ENCODE results near the gene UQCRFS1. TPM values are rescaled to one million over a fixed set of nuclear protein-coding genes. Genes with fewer than 3 reads are reported as not detected.

The UQCRFS1 gene
- polyA plus RNA-seq, 2 of the 4 experiments (the other 2 are of a cell fraction) = 111 to 148 TPM

GRCh38 chr19:29215322-29215845, 2.4 kb upstream of the UQCRFS1 start:
- ATAC-seq (no peak), FAIRE-seq (no peak), DNase-seq (ENCODE audit: low read depth in 1 of 2, low spot score in 1 of 2) (no peak)
- 55% methylated on average over 7 of the region's 7 CpGs for WGBS (ENCODE audit: missing lambda C conversion rate)
- Histone ChIP-seq H3K9me3 (no peaks in the 10 kb centered on the region), H3K4me2 (no peak overlapping the region), H3K4me3 (no peak overlapping the region), H3K27ac (no peak overlapping the region), H3K4me1 (peaks cover 6% of the 10 kb centered on the region; the same call in 1 of the 3 replicates)
- ChIA-PET POLR2A (no interaction called here), CTCF (interaction anchor here (0.6 to 1.4 kb wide), 3 partner anchors 10 to 964 kb away, joined by 3 read pairs; no protein-coding TSS in a partner anchor)
- TF ChIP-seq HOXB5 (CRISPR knock-in tag; IDR thresholded peaks at IDR 0.05) = no peak
- TF ChIP-seq EP300 (IDR thresholded peaks at IDR 0.05) = no peak
- no peak for TF ChIP-seq NR3C1 (IDR thresholded peaks at IDR 0.05)
- TF ChIP-seq PBX3 (IDR thresholded peaks at IDR 0.05) = no peak
- no peak for TF ChIP-seq RNF2 (IDR thresholded peaks at IDR 0.05; ENCODE audit: borderline replicate concordance, low read depth)
- no peak for TF ChIP-seq BCL3 (IDR thresholded peaks at IDR 0.05)
- TF ChIP-seq PHF8 (IDR thresholded peaks at IDR 0.05; ENCODE audit: borderline replicate concordance, low read depth) = no peak
- no peak for TF ChIP-seq EHF (CRISPR knock-in tag; IDR thresholded peaks at IDR 0.05)
- TF ChIP-seq FOXS1 (CRISPR knock-in tag; IDR thresholded peaks at IDR 0.05) = no peak

GRCh38 chr19:29214411-29214810, 1.5 kb upstream of the UQCRFS1 start:
- WGBS (ENCODE audit: missing lambda C conversion rate) = 11% methylated on average over 2 of the region's 2 CpGs
- DNase-seq (ENCODE audit: low read depth in 1 of 2, low spot score in 1 of 2) (no peak), ATAC-seq (no peak), FAIRE-seq (no peak)
- H3K27ac ChIP-seq = no peak overlapping the region
- no peak overlapping the region for H3K4me3 ChIP-seq
- H3K9me3 ChIP-seq = no peaks in the 10 kb centered on the region
- ChIA-PET POLR2A (no interaction called here), CTCF (interaction anchor here (0.6 to 1.4 kb wide), 4 partner anchors 9 to 315 kb away, joined by 3 read pairs; no protein-coding TSS in a partner anchor)
- TF ChIP-seq PBX3 (IDR thresholded peaks at IDR 0.05) (no peak), RFX5 (IDR thresholded peaks at IDR 0.05) (no peak), MAZ (IDR thresholded peaks at IDR 0.05; ENCODE audit: borderline replicate concordance, low read depth, low read length) (no peak), SREBF2 (IDR thresholded peaks at IDR 0.05) (no peak), KDM5A (IDR thresholded peaks at IDR 0.05) (no peak), CBX8 (IDR thresholded peaks at IDR 0.05) (no peak), ZFP36 (IDR thresholded peaks at IDR 0.05; ENCODE audit: borderline replicate concordance, partially characterized antibody) (no peak), JUNB (IDR thresholded peaks at IDR 0.05) (no peak), BCL3 (IDR thresholded peaks at IDR 0.05) (no peak), MAX (IDR thresholded peaks at IDR 0.05) (no peak), RARB (CRISPR knock-in tag; IDR thresholded peaks at IDR 0.05) (no peak), ESRRA (IDR thresholded peaks at IDR 0.05; ENCODE audit: borderline replicate concordance, low read length) (no peak), PHF8 (IDR thresholded peaks at IDR 0.05; ENCODE audit: borderline replicate concordance, low read depth) (no peak), EHF (CRISPR knock-in tag; IDR thresholded peaks at IDR 0.05) (no peak), EHMT2 (IDR thresholded peaks at IDR 0.05; ENCODE audit: low read depth) (no peak)
- peaks cover 12% of the 10 kb centered on the region for H3K4me1 ChIP-seq
- no peak overlapping the region for H3K4me2 ChIP-seq
